ENCODE measurements around the gene CRADD. TPM values are rescaled to one million over a fixed set of nuclear protein-coding genes. Genes with fewer than 3 reads are reported as not detected.

The CRADD gene
- total and polyA plus RNA-seq, 10 of the 15 experiments (the other 5 are each of a cell fraction or from before 2014, with no cell fraction given), result 7.6 to 15.5 (median 11.7) TPM

- H4K20me1 ChIP-seq (ENCODE audit: control insufficient read depth, insufficient read depth), result no peaks in the 10 kb centered on the region
- FAIRE-seq, result no peak
- CTCF ChIA-PET, result no interaction called here
These were observed 32.2 kb downstream of the CRADD start for GRCh38 chr12:93709386-93709785.

More at GRCh38 chr12:93709386-93709785, 32.2 kb downstream of the CRADD start:
- ChIA-PET SMC1A (ENCODE audit: uncharacterized antibody, unreplicated experiment) (interaction anchor here (1.4 to 1.7 kb wide), 2 partner anchors 57 to 125 kb away, joined by 3 read pairs; no protein-coding TSS in a partner anchor), RAD21 (ENCODE audit: unreplicated experiment) (no interaction called here), POLR2A (interaction anchor here (0.5 kb wide), 1 partner anchor 1758 kb away, joined by 6 read pairs; no protein-coding TSS in a partner anchor)
- BruUV-seq (replicated peaks), result no TSS peak
- Histone ChIP-seq H3K4me3 (no peak overlapping the region), H3K36me3 (ENCODE audit: control insufficient read depth in 2 of 2, insufficient read depth in 2 of 2, low read length in 1 of 2) (no peaks in the 10 kb centered on the region), H3K9me3 (replicated peaks; ENCODE audit: control insufficient read depth, insufficient read depth, low read length) (peaks cover 7% of the 10 kb centered on the region), H3K4me1 (ENCODE audit: control insufficient read depth, insufficient read depth, low read length) (no peaks in the 10 kb centered on the region), H2AFZ (ENCODE audit: control insufficient read depth, low read depth, low read length) (no peak overlapping the region), H3K9ac (ENCODE audit: control insufficient read depth, insufficient read depth, low read length) (no peak overlapping the region), H3K27ac (ENCODE audit: control insufficient read depth, insufficient read depth) (no peak overlapping the region), H3K4me2 (ENCODE audit: control insufficient read depth, insufficient read depth) (no peak overlapping the region), H3K79me2 (ENCODE audit: control insufficient read depth, insufficient read depth, low read length) (no peaks in the 10 kb centered on the region), H3K27me3 (replicated peaks in 1 of 2; ENCODE audit: control insufficient read depth in 2 of 2, insufficient read depth in 2 of 2, low read length in 1 of 2) (no peaks in the 10 kb centered on the region)
- DNase-seq (ENCODE audit: low read depth, low spot score), result no peak
- TF ChIP-seq POLR2AphosphoS2 (IDR thresholded peaks at IDR 0.05; ENCODE audit: low read depth, low read length) (no peak), KLF5 (IDR thresholded peaks at IDR 0.05; ENCODE audit: partially characterized antibody) (no peak), ZNF592 (IDR thresholded peaks at IDR 0.05) (no peak), ZNF207 (IDR thresholded peaks at IDR 0.05; ENCODE audit: borderline replicate concordance) (no peak), POU2F2 (IDR thresholded peaks at IDR 0.05; ENCODE audit: borderline replicate concordance, low read depth, low read length) (no peak)
- intact Hi-C loops (cut with micrococcal nuclease; ENCODE audit: unreplicated experiment) (no loop called here), in situ Hi-C loops (cut with MboI) (no loop called here)
- WGBS (ENCODE audit: insufficient coverage, insufficient replicate concordance, low lambda C conversion rate, missing lambda C conversion rate), result 56% methylated on average over 4 of the region's 4 CpGs
- no peak for ATAC-seq

Data from GM12878 (cell line).